Fibroblast of lung (primary cell): ENCODE measurements around the gene SPRING1. TPM values are rescaled to one million over a fixed set of nuclear protein-coding genes. Genes with fewer than 3 reads are reported as not detected.
"Not testable (repeated sequence)": the region's sequence is repeated elsewhere in the genome, so short reads cannot be mapped to it uniquely, and the experiment has no call there.

ENCODE experiments used
- DNase-seq, 2 donors: peaks; one replicate each; pipeline versions ENCODE4 v3.0.0 to v3.0.0-alpha.2; 2010; ENCODE audit warnings: low read depth in 2 of 2
- H2AFZ ChIP-seq: 2 replicates; pipeline ENCODE4 v1.5.1; 2012; ENCODE audit warnings: low read length, control low read depth, inconsistent platforms
- H3K27ac ChIP-seq: 2 replicates; pipeline ENCODE4 v1.5.1; 2011; ENCODE audit warnings: low read length, control low read depth; ENCODE audit not compliant: insufficient read depth
- H3K27me3 ChIP-seq: 2 replicates; pipeline ENCODE4 v1.5.1; 2011; ENCODE audit warnings: mild to moderate bottlenecking, low read length; ENCODE audit not compliant: control insufficient read depth, insufficient read depth
- H3K36me3 ChIP-seq: 2 replicates; pipeline ENCODE4 v1.5.1; 2011; ENCODE audit warnings: low read length; ENCODE audit not compliant: control insufficient read depth, insufficient read depth
- H3K4me1 ChIP-seq: 2 replicates; pipeline ENCODE4 v1.5.1; 2011; ENCODE audit warnings: low read length; ENCODE audit not compliant: control insufficient read depth, insufficient read depth; ENCODE audit errors: extremely low read depth
- H3K4me2 ChIP-seq: 2 replicates; pipeline ENCODE4 v1.5.1; 2011; ENCODE audit warnings: low read length, control low read depth; ENCODE audit not compliant: insufficient read depth; ENCODE audit errors: extremely low read depth
- H3K4me3 ChIP-seq, 4 experiments: fragments of 200-600 bp in 1 of 4; sonication (generic) in 1 of 4; replicated peaks in 1 of 4; 2 replicates each; pipeline ENCODE4 v1.5.1; 2011 to 2016; ENCODE audit warnings: low read length in 4 of 4, low read depth in 3 of 4, mild to moderate bottlenecking in 3 of 4, control low read depth in 2 of 4, inconsistent platforms in 1 of 4, mixed read lengths in 1 of 4; ENCODE audit not compliant: insufficient read depth in 1 of 4; ENCODE audit errors: control extremely low read depth in 1 of 4
- H3K79me2 ChIP-seq: 2 replicates; pipeline ENCODE4 v1.5.1; 2012; ENCODE audit warnings: mild to moderate bottlenecking, low read length, inconsistent platforms; ENCODE audit not compliant: control insufficient read depth, insufficient read depth
- H3K9ac ChIP-seq: 2 replicates; pipeline ENCODE4 v1.5.1; 2011; ENCODE audit warnings: mild to moderate bottlenecking, low read length, control low read depth; ENCODE audit not compliant: insufficient read depth
- H3K9me3 ChIP-seq: 2 replicates; pipeline ENCODE4 v1.5.1; 2012; ENCODE audit warnings: low read depth, low read length; ENCODE audit not compliant: control insufficient read depth, insufficient read depth
- H4K20me1 ChIP-seq: 2 replicates; pipeline ENCODE4 v1.5.1; 2011; ENCODE audit warnings: low read length; ENCODE audit not compliant: control insufficient read depth, insufficient read depth; ENCODE audit errors: extremely low read depth
- EZH2 ChIP-seq: IDR thresholded peaks from 2 replicates; pipeline ENCODE4 v1.5.1; 2012; ENCODE audit warnings: low read length, control low read depth, mild to moderate bottlenecking; ENCODE audit errors: missing control alignments
- polyA plus RNA-seq, 2 donors: library from polyadenylated mRNA; depleted of rRNA in 1 of 2; stranded (reverse) in 1 of 2; unstranded in 1 of 2; fragments of >200 nt; gene quantifications; 2 replicates each; pipeline ENCODE4 v1.2.1, GENCODE V29; 2011 to 2012; ENCODE audit warnings: missing spikeins in 1 of 2
- total RNA-seq: library from RNA; depleted of rRNA; stranded (reverse); fragments of >200 nt; gene quantifications from 2 replicates; pipeline ENCODE4 v1.2.1, GENCODE V29; 2014
- TF ChIP-seq, protein P1 (sequence below), 2 donors: IDR thresholded peaks in 1 of 2; conservative IDR thresholded peaks in 1 of 2; 1 replicate in 1 of 2; 2 replicates in 1 of 2; pipeline ENCODE4 v1.5.1; 2011 to 2012; ENCODE audit warnings: low read length in 2 of 2, control low read depth in 1 of 2, inconsistent platforms in 1 of 2, low read depth in 1 of 2, mild to moderate bottlenecking in 1 of 2

SPRING1 gene
- total and polyA plus RNA-seq, 2 donors (not counting 1 experiment from before 2014, with no cell fraction given) = 14.6 to 18.8 TPM

DNA sequence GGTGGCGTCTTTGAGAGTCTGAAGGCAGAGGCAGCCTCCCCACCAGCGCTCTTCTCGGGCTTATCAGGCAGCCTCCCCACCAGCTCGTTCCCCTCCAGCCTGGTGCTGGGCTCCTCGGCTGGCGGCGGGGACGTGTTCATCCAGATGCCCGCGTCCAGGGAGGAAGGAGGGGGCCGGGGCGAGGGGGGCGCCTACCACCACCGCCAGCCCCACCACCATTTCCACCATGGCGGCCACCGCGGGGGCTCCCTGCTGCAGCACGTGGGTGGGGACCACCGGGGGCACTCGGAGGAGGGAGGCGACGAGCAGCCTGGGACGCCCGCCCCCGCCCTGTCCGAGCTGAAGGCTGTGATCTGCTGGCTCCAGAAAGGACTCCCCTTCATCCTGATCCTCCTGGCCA lies 12.0 kb upstream of the SPRING1 start:
- no peaks in the 10 kb centered on the region for H3K27me3 ChIP-seq
- no peak overlapping the region for H2AFZ ChIP-seq
- DNase-seq = no peak

DNA sequence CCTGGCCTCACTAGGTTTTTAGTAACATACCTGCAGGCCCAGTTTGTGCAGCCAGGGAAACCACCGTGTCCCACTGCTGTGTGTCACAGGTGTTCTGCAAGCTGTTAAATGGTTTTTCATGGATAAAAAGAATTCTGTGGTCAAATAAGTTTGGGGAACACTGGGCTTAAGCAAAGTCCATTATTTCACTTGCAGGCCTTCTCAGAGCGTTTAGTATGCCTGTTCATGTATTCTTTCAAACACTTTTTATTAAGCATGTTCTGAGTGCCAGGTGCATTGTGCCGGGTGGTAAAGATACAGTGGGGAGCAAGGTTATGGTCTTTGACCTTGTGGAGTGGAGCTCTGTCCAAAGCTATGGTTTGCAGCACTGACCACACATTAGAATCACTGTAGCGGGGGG lies 7.7 kb upstream of the SPRING1 start:
- Histone ChIP-seq H2AFZ (no peak overlapping the region), H4K20me1 (no peaks in the 10 kb centered on the region), H3K9me3 (no peaks in the 10 kb centered on the region), H3K9ac (no peak overlapping the region), H3K27me3 (no peaks in the 10 kb centered on the region), H3K27ac (no peak overlapping the region), H3K4me1 (no peaks in the 10 kb centered on the region), H3K4me3 (no peak overlapping the region), H3K79me2 (no peaks in the 10 kb centered on the region), H3K4me2 (no peak overlapping the region), H3K36me3 (no peaks in the 10 kb centered on the region)
- no peak for DNase-seq
- TF ChIP-seq, protein P1, sequence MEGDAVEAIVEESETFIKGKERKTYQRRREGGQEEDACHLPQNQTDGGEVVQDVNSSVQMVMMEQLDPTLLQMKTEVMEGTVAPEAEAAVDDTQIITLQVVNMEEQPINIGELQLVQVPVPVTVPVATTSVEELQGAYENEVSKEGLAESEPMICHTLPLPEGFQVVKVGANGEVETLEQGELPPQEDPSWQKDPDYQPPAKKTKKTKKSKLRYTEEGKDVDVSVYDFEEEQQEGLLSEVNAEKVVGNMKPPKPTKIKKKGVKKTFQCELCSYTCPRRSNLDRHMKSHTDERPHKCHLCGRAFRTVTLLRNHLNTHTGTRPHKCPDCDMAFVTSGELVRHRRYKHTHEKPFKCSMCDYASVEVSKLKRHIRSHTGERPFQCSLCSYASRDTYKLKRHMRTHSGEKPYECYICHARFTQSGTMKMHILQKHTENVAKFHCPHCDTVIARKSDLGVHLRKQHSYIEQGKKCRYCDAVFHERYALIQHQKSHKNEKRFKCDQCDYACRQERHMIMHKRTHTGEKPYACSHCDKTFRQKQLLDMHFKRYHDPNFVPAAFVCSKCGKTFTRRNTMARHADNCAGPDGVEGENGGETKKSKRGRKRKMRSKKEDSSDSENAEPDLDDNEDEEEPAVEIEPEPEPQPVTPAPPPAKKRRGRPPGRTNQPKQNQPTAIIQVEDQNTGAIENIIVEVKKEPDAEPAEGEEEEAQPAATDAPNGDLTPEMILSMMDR (conservative IDR thresholded peaks at IDR 0.05 in 1 of 2, IDR thresholded peaks at IDR 0.05 in 1 of 2; ENCODE audit: low read depth in 1 of 2, low read length in 2 of 2) = no peak
- TF ChIP-seq EZH2 = no peak

More for the DNA sequence above, 12.0 kb upstream of the SPRING1 start:
- Histone ChIP-seq H3K4me1 (no peaks in the 10 kb centered on the region), H4K20me1 (no peaks in the 10 kb centered on the region), H3K79me2 (no peaks in the 10 kb centered on the region), H3K36me3 (no peaks in the 10 kb centered on the region), H3K4me3 (no peak overlapping the region), H3K4me2 (no peak overlapping the region), H3K9ac (no peak overlapping the region), H3K27ac (no peak overlapping the region), H3K9me3 (no peaks in the 10 kb centered on the region)
- TF ChIP-seq EZH2 = no peak
- TF ChIP-seq, protein P1 (conservative IDR thresholded peaks at IDR 0.05 in 1 of 2, IDR thresholded peaks at IDR 0.05 in 1 of 2; ENCODE audit: low read depth in 1 of 2, low read length in 2 of 2) = no peak

DNA sequence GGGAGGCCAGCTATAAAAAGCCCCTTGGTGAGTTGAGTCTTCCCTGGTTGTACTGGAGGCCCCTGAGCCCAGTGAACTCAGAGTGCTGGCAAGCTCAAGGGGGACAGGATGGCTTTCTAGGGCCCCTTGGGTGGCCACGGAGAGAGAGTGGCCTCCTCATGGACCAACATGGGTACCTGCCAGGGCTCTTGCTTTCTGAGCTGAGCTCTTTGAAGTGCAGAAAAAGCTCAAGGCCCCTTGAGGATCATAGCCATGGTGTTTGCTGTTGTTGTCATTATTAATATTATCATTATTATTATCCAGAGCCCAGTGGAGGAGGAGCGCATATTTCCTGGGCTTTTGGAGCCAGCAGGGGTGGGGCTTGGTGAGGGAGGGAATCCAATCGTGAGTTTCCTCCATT lies 6.9 kb upstream of the SPRING1 start:
- H3K79me2 ChIP-seq = no peaks in the 10 kb centered on the region
- no peak for DNase-seq
- no peak overlapping the region for H3K4me2 ChIP-seq
- TF ChIP-seq, protein P1 (conservative IDR thresholded peaks at IDR 0.05 in 1 of 2, IDR thresholded peaks at IDR 0.05 in 1 of 2; ENCODE audit: low read depth in 1 of 2, low read length in 2 of 2) = no peak
- no peak for TF ChIP-seq EZH2
- no peak overlapping the region for H3K4me3 ChIP-seq
- H2AFZ ChIP-seq = no peak overlapping the region
- H3K36me3 ChIP-seq = no peaks in the 10 kb centered on the region
- H3K27ac ChIP-seq = no peak overlapping the region
- H3K27me3 ChIP-seq = no peaks in the 10 kb centered on the region
- no peaks in the 10 kb centered on the region for H3K9me3 ChIP-seq
- no peaks in the 10 kb centered on the region for H3K4me1 ChIP-seq
- no peaks in the 10 kb centered on the region for H4K20me1 ChIP-seq
- no peak overlapping the region for H3K9ac ChIP-seq

DNA sequence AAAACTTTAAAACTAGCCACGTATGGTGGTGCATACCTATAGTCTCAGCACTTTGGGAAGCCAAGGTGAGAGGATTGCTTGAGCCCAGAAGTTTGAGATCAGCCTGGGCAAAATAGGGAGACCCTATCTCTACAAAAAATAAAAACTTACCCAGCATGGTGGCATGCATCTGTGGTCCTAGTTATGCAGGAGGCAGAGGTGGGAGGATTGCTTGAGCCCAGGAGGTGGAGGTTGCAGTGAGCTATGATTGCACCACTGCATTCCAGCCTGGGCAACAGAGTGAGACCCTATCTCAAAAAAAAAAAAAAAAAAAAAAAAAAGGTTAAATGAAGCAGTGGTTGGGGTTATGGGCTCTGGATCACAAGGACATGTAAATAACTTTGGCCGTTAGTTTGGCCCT lies 4.9 kb upstream of the SPRING1 start:
- not testable (repeated sequence) for H3K4me1 ChIP-seq, H3K9me3 ChIP-seq, H3K36me3 ChIP-seq, H2AFZ ChIP-seq, H3K79me2 ChIP-seq, DNase-seq, H3K27ac ChIP-seq, H3K27me3 ChIP-seq, H3K4me3 ChIP-seq, H3K4me2 ChIP-seq, H3K9ac ChIP-seq, H4K20me1 ChIP-seq
